Measurements from ENCODE around the gene SRRD.
A peak's percentile ranks its signal among the peaks of the same experiment; 100 is the strongest.

GRCh38 chr22:26489447-26490036, 5.9 kb downstream of the SRRD start:
- TF ChIP-seq POLR2A (IDR thresholded peaks at IDR 0.05; ENCODE audit: low read depth, low read length) (no peak), POLR2AphosphoS5 (IDR thresholded peaks at IDR 0.05; ENCODE audit: low read depth, low read length) (peak; percentile 14; the same call in 1 of the 2 replicates), TAF1 (IDR thresholded peaks at IDR 0.05; ENCODE audit: borderline replicate concordance, low read depth, low read length) (no peak)
